SH-SY5Y (cell line): ENCODE data around the gene TMEM250.

ENCODE experiments used
- GATA2 ChIP-seq: IDR thresholded peaks from 2 replicates; pipeline ENCODE4 v1.6.1; 2011; ENCODE audit warnings: mild to moderate bottlenecking, low read depth, low read length
- GATA3 ChIP-seq: IDR thresholded peaks from 2 replicates; pipeline ENCODE4 v1.6.1; 2011; ENCODE audit warnings: low read depth, mild to moderate bottlenecking, low read length, moderate library complexity

TMEM250 gene

GRCh38 chr9:136141682-136142413 lies 23.2 kb upstream of the TMEM250 start:
- no peak for TF ChIP-seq GATA3
- no peak for TF ChIP-seq GATA2

- TF ChIP-seq GATA3 (no peak), GATA2 (no peak)
These were observed 22.3 kb upstream of the TMEM250 start for GRCh38 chr9:136140966-136141365.

GRCh38 chr9:136140046-136140445 lies 21.4 kb upstream of the TMEM250 start:
- TF ChIP-seq GATA2 (no peak), GATA3 (no peak)

GRCh38 chr9:136138566-136138965 lies 19.9 kb upstream of the TMEM250 start:
- TF ChIP-seq GATA3 (no peak), GATA2 (no peak)

GRCh38 chr9:136137321-136138265 lies 18.9 kb upstream of the TMEM250 start:
- no peak for TF ChIP-seq GATA3
- no peak for TF ChIP-seq GATA2

- TF ChIP-seq GATA2: no peak
- TF ChIP-seq GATA3: no peak
These were observed 17.7 kb upstream of the TMEM250 start for GRCh38 chr9:136136127-136136925.

- no peak for TF ChIP-seq GATA2
- no peak for TF ChIP-seq GATA3
These were observed 16.9 kb upstream of the TMEM250 start for GRCh38 chr9:136135326-136136126.

GRCh38 chr9:136133959-136134484 lies 15.3 kb upstream of the TMEM250 start:
- TF ChIP-seq GATA3 (no peak), GATA2 (no peak)

GRCh38 chr9:136133191-136133958 lies 14.7 kb upstream of the TMEM250 start:
- TF ChIP-seq GATA3 (no peak), GATA2 (no peak)

- TF ChIP-seq GATA3: no peak
- no peak for TF ChIP-seq GATA2
These were observed 13.9 kb upstream of the TMEM250 start for GRCh38 chr9:136132512-136133050.

- TF ChIP-seq GATA3 (no peak), GATA2 (no peak)
These were observed 13.2 kb upstream of the TMEM250 start for GRCh38 chr9:136131629-136132511.

- TF ChIP-seq GATA3: no peak
- no peak for TF ChIP-seq GATA2
These were observed 10.5 kb upstream of the TMEM250 start for GRCh38 chr9:136129176-136129575.
